DMS114 treated with DMSO at 0.1 percent for 48 hours (cell line): Measurements from ENCODE around the gene GOLGA8T.
"Not testable (repeated sequence)": the region's sequence is repeated elsewhere in the genome, so short reads cannot be mapped to it uniquely, and the experiment has no call there.

Experiments
- DNase-seq: peaks from one replicate; lab custom pipeline; 2025; ENCODE audit not compliant: unreplicated experiment; lab: John Stamatoyannopoulos, UW

GOLGA8T gene

DNA sequence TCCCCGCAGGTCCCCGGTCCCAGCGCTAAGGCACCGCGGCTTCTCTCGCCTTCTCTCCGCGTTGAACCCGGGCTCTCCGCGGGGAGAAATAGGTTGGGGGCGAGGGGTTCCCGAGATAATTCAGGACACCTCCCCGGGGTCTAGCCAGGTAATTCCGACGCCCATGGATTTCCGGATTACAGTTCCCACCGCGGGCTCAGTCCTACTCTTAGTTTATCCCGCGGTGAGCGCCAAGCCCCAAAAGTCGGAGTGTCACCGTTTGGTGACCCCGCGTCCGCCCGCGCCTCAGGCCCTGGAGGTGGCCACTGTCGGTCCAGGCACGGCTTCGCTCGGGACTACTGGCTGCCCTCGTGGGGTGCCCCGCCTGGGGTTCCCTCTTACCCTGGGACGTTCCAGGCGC, 56.8 kb downstream of the GOLGA8T start:
- DNase-seq: not testable (repeated sequence)

DNA sequence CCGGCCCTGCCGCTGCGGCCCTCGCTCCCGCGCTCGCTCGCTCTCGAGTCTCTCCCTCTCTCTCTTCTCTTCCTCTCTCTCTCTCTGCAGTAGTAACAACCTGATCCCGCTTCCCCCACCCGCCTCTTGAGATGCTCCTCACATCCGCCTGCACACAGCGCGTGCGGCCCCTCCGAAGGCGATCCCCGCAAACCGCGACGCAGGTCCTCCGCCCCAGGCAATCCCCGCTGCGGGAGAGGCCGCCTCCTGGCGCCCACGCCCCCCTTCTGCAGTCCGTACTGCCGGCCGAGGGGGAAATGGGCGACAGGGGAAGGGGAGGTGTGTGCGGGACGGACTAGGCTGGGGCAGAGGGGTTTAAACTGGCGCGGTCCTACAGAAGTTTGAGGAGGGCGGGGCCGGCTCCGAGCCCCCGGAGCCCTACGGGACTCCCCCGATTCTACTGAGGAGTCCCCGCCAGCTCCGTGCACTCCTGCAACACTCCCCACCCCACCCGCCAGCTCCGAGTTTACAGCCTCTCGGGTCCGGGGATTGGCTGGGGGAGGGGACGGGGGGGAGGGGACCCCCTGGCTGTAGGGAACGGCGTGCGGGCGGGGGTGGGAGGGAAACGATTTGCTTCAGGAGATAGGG, 57.4 kb downstream of the GOLGA8T start:
- DNase-seq: not testable (repeated sequence)

DNA sequence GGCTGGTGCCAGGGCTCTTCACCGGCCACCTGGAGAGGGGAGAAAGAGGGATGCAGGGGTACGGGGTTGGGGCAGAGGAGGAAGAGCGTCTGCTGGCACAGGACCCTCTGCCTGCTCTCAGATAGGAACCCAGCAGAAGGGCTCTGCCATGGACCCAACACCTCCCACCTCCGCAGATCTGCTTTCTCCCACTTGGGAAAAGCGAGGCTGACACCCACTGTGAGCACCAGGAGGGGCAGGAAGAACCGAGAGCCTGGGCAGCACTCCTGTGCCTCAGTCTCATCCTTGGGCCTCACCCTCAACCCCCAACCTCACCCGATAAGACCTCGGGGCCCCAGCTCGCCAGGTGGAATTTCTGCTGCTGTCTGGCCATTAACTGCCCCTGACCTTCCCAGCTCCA, 58.0 kb downstream of the GOLGA8T start:
- not testable (repeated sequence) for DNase-seq
